NAMALWA (cell line): Measurements from ENCODE around the gene STN1.

Source experiments
- DNase-seq: peaks from one replicate; pipeline ENCODE4 v3.0.0-alpha.2; 2015; ENCODE audit warnings: low spot score

The STN1 gene

GRCh38 chr10:103843045-103843444 is 74.9 kb downstream of the STN1 start:
- no peak for DNase-seq

- no peak for DNase-seq
Observed at GRCh38 chr10:103842605-103843004, 75.4 kb downstream of the STN1 start.

GRCh38 chr10:103841519-103841918 is 76.5 kb downstream of the STN1 start:
- DNase-seq = no peak

- DNase-seq = no peak
Observed at GRCh38 chr10:103840740-103841070, 77.3 kb downstream of the STN1 start.

GRCh38 chr10:103839872-103840739 is 77.9 kb downstream of the STN1 start:
- no peak for DNase-seq

- DNase-seq = no peak
Observed at GRCh38 chr10:103839519-103839871, 78.5 kb downstream of the STN1 start.

GRCh38 chr10:103838862-103839518 is 79.0 kb downstream of the STN1 start:
- no peak for DNase-seq

GRCh38 chr10:103838070-103838395 is 80.0 kb downstream of the STN1 start:
- no peak for DNase-seq

GRCh38 chr10:103837370-103838069 is 80.5 kb downstream of the STN1 start:
- DNase-seq = no peak

GRCh38 chr10:103836861-103837260 is 81.1 kb downstream of the STN1 start:
- no peak for DNase-seq

- no peak for DNase-seq
Observed at GRCh38 chr10:103836273-103836672, 81.7 kb downstream of the STN1 start.

- DNase-seq = no peak
Observed at GRCh38 chr10:103835096-103836050, 82.6 kb downstream of the STN1 start.

GRCh38 chr10:103834436-103835095 is 83.4 kb downstream of the STN1 start:
- DNase-seq = no peak

GRCh38 chr10:103833731-103834365 is 84.1 kb downstream of the STN1 start:
- no peak for DNase-seq

GRCh38 chr10:103832806-103833205 is 85.2 kb downstream of the STN1 start:
- DNase-seq = no peak
